ENCODE data around the gene BANP.
"Not testable (repeated sequence)": the region's sequence is repeated elsewhere in the genome, so short reads cannot be mapped to it uniquely, and the experiment has no call there.

GRCh38 chr16:88024491-88025085, 73.4 kb downstream of the BANP start:
- peak; percentile 60 for TF ChIP-seq CTCF (conservative IDR thresholded peaks at IDR 0.05)
- not testable (repeated sequence) for TF ChIP-seq ZFX (IDR thresholded peaks at IDR 0.05)

Measured in C4-2B (cell line).